Measurements from ENCODE around the gene STC2.

GRCh38 chr5:173339286-173339685 is 11.1 kb upstream of the STC2 start:
- TF ChIP-seq, protein P1, sequence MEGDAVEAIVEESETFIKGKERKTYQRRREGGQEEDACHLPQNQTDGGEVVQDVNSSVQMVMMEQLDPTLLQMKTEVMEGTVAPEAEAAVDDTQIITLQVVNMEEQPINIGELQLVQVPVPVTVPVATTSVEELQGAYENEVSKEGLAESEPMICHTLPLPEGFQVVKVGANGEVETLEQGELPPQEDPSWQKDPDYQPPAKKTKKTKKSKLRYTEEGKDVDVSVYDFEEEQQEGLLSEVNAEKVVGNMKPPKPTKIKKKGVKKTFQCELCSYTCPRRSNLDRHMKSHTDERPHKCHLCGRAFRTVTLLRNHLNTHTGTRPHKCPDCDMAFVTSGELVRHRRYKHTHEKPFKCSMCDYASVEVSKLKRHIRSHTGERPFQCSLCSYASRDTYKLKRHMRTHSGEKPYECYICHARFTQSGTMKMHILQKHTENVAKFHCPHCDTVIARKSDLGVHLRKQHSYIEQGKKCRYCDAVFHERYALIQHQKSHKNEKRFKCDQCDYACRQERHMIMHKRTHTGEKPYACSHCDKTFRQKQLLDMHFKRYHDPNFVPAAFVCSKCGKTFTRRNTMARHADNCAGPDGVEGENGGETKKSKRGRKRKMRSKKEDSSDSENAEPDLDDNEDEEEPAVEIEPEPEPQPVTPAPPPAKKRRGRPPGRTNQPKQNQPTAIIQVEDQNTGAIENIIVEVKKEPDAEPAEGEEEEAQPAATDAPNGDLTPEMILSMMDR (IDR thresholded peaks at IDR 0.05): no peak
- no peak for TF ChIP-seq POLR2A (IDR thresholded peaks at IDR 0.05)
